ENCODE data around the gene CENPA.

DNA sequence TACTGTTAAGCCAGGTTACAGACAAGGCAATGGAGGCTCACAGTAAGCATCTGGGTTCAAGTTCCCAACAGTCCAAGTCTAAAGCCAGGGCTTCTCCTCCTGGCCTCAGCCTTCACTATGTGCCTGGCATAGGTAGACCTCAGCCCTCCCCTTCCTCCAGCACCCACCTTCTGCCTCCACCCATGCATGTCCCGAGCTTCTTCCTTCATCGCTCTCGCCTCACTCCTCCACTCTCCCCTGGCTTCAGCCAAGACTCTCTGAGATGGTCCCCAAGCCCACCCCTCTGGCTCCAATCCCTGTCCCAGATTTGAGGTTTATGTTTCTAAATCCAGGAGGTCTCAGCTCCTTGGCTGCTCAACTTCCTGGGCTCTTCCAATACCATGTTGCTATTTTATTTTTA lies 26.9 kb downstream of the CENPA start:
- no peak for TF ChIP-seq RAD21 (IDR thresholded peaks at IDR 0.05; ENCODE audit: low read length)
- TF ChIP-seq REST (IDR thresholded peaks at IDR 0.05; ENCODE audit: low read depth, low read length), result no peak
- TF ChIP-seq CTCF (IDR thresholded peaks at IDR 0.05), result no peak
- TF ChIP-seq NFIC (IDR thresholded peaks at IDR 0.05; ENCODE audit: borderline replicate concordance), result no peak
- no peak for TF ChIP-seq MXI1 (IDR thresholded peaks at IDR 0.05; ENCODE audit: low read depth, low read length)
- TF ChIP-seq EZH2phosphoT487 (IDR thresholded peaks at IDR 0.05; ENCODE audit: borderline replicate concordance, low read depth), result no peak
- TF ChIP-seq, protein P1, sequence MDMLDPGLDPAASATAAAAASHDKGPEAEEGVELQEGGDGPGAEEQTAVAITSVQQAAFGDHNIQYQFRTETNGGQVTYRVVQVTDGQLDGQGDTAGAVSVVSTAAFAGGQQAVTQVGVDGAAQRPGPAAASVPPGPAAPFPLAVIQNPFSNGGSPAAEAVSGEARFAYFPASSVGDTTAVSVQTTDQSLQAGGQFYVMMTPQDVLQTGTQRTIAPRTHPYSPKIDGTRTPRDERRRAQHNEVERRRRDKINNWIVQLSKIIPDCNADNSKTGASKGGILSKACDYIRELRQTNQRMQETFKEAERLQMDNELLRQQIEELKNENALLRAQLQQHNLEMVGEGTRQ (IDR thresholded peaks at IDR 0.05; ENCODE audit: borderline replicate concordance, low read depth, low read length), result no peak
- TF ChIP-seq GABPA (IDR thresholded peaks at IDR 0.05; ENCODE audit: low read depth), result no peak
- TF ChIP-seq, protein P2, sequence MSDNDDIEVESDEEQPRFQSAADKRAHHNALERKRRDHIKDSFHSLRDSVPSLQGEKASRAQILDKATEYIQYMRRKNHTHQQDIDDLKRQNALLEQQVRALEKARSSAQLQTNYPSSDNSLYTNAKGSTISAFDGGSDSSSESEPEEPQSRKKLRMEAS (IDR thresholded peaks at IDR 0.05; ENCODE audit: low read depth), result no peak

All from SK-N-SH (cell line).